Sigmoid colon (tissue), 7 donors: ENCODE data around the gene CCL19. TPM values are rescaled to one million over a fixed set of nuclear protein-coding genes. Genes with fewer than 3 reads are reported as not detected.

Source experiments
- DNase-seq: peaks from one replicate; pipeline ENCODE4 v3.0.0-alpha.2; 2019
- H3K27ac ChIP-seq, 4 donors: fragments of 200-600 bp; sonication (generic); one replicate each; pipeline ENCODE4 v1.5.1; 2016 to 2019; ENCODE audit warnings: mild to moderate bottlenecking in 1 of 4
- H3K27me3 ChIP-seq, 3 donors: fragments of 200-600 bp; sonication (generic); one replicate each; pipeline ENCODE4 v1.5.1; 2019; ENCODE audit warnings: mild to moderate bottlenecking in 1 of 3
- H3K36me3 ChIP-seq, 4 donors: fragments of 200-600 bp; sonication (generic); one replicate each; pipeline ENCODE4 v1.5.1; 2016 to 2019
- H3K4me1 ChIP-seq, 4 donors: fragments of 200-600 bp; sonication (generic); one replicate each; pipeline ENCODE4 v1.5.1; 2017 to 2019
- H3K4me3 ChIP-seq, 4 donors: fragments of 200-600 bp; sonication (generic); one replicate each; pipeline ENCODE4 v1.5.1; 2017 to 2019; ENCODE audit warnings: mild to moderate bottlenecking in 2 of 4, moderate library complexity in 1 of 4
- H3K9me3 ChIP-seq, 4 donors: fragments of 200-600 bp in 3 of 4; sonication (generic) in 3 of 4; one replicate each; pipeline versions ENCODE4 v1.5.1 to v1.6.1; 2013 to 2019
- EP300 ChIP-seq, 4 donors: sonication (generic); formaldehyde crosslinking; IDR thresholded peaks; one replicate each; pipeline ENCODE4 v1.6.1; 2017; ENCODE audit warnings: antibody characterized with exemption in 4 of 4
- POLR2A ChIP-seq, 2 donors: fragments of 450-650 bp; IDR thresholded peaks; one replicate each; pipeline ENCODE4 v1.6.1; 2016; ENCODE audit warnings: antibody characterized with exemption in 2 of 2, mild to moderate bottlenecking in 2 of 2, moderate library complexity in 2 of 2
- POLR2AphosphoS5 ChIP-seq, 4 donors: sonication (generic); formaldehyde crosslinking; IDR thresholded peaks; one replicate each; pipeline ENCODE4 v1.6.1; 2017; ENCODE audit warnings: antibody characterized with exemption in 4 of 4
- whole genome bisulfite sequencing, 2 donors: extraction: QIAGEN DNeasy Blood & Tissue Kit; methylation state at CpG; one replicate each; pipeline ENCODE4 v1.1.7; 2013; 5-methylcytosine and 5-hydroxymethylcytosine counted together
- intact Hi-C: fragments of 100-400 bp; cut with DNase I; formaldehyde crosslinking; loops from one replicate; pipeline ENCODE4 v1.15.1; 2023
- polyA plus RNA-seq, 3 donors: library from polyadenylated mRNA; stranded (reverse); fragments of 200-250 nt; gene quantifications; one replicate each; pipeline ENCODE4 v1.2.3, GENCODE V29; 2013
- total RNA-seq, 4 donors: library from RNA; depleted of rRNA; stranded (reverse); fragments of >200 nt; gene quantifications; one replicate each; pipeline ENCODE4 v1.1.0, GENCODE V29; 2016
- TF ChIP-seq, protein P1 (sequence below), 4 experiments: fragments of 450-650 bp in 3 of 4; fragments of 200-600 bp in 1 of 4; IDR thresholded peaks; one replicate each; pipeline ENCODE4 v1.5.1; 2016 to 2019; ENCODE audit warnings: antibody characterized with exemption in 4 of 4, mild to moderate bottlenecking in 3 of 4, moderate library complexity in 2 of 4
- donor health status: healthy with polysubstance abuse.
- donor health status: Bipolar disorder and iron deficiency.
- donor health status: healthy.

CCL19 gene
- total and polyA plus RNA-seq, 7 donors: 1.8 to 415 (median 3.8) TPM; not detected in 3

DNA sequence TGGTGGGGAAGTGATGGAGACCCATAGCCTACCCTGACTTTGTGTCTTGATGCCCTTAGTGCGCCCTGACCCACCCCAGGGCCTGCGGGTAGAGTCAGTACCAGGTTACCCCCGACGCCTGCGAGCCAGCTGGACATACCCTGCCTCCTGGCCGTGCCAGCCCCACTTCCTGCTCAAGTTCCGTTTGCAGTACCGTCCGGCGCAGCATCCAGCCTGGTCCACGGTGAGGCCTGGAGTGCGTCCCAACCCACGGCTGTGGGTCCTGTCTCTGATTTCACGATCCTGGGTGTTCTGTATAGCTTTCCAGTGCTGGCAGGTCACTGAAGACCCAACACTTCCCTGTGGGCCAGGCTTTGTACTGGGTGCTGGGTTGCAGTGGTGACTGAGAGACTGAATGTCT, 32.6 kb downstream of the CCL19 start:
- no peak for DNase-seq
- intact Hi-C loops: no loop called here
- H3K4me1 ChIP-seq: peaks cover 0 to 31% (median 23%) of the 10 kb centered on the region in 4 donors
- WGBS, 2 donors: 92 to 94% methylated on average over 14 of the region's 14 CpGs
- no peak for TF ChIP-seq POLR2A (IDR thresholded peaks at IDR 0.05)
- no peak for TF ChIP-seq POLR2AphosphoS5 (IDR thresholded peaks at IDR 0.05)
- TF ChIP-seq EP300 (IDR thresholded peaks at IDR 0.05): no peak
- TF ChIP-seq, protein P1, sequence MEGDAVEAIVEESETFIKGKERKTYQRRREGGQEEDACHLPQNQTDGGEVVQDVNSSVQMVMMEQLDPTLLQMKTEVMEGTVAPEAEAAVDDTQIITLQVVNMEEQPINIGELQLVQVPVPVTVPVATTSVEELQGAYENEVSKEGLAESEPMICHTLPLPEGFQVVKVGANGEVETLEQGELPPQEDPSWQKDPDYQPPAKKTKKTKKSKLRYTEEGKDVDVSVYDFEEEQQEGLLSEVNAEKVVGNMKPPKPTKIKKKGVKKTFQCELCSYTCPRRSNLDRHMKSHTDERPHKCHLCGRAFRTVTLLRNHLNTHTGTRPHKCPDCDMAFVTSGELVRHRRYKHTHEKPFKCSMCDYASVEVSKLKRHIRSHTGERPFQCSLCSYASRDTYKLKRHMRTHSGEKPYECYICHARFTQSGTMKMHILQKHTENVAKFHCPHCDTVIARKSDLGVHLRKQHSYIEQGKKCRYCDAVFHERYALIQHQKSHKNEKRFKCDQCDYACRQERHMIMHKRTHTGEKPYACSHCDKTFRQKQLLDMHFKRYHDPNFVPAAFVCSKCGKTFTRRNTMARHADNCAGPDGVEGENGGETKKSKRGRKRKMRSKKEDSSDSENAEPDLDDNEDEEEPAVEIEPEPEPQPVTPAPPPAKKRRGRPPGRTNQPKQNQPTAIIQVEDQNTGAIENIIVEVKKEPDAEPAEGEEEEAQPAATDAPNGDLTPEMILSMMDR (IDR thresholded peaks at IDR 0.05): no peak
- H3K9me3 ChIP-seq: no peaks in the 10 kb centered on the region
- no peak overlapping the region for H3K27ac ChIP-seq
- peaks cover 0 to 50% (median 13%) of the 10 kb centered on the region in 4 donors for H3K36me3 ChIP-seq
- H3K27me3 ChIP-seq: no peaks in the 10 kb centered on the region
- H3K4me3 ChIP-seq: no peak overlapping the region

DNA sequence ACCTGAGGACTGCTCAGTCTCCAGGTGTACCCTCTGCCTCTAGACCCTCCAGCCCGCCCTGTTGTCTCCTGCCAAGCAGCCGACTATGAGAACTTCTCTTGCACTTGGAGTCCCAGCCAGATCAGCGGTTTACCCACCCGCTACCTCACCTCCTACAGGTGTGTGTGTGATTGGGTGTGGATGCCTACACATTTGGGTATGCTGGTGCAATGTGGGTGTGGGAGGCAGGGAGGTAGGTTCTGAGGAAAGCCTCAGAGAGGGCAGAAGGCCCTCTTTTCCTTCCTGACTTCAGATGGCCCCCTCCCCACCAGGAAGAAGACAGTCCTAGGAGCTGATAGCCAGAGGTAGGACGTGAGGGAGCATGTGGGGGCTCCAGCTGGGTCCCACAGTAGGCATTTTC, 34.1 kb downstream of the CCL19 start:
- Histone ChIP-seq H3K27me3 (no peaks in the 10 kb centered on the region), H3K4me3 (no peak overlapping the region), H3K9me3 (no peaks in the 10 kb centered on the region), H3K27ac (no peak overlapping the region), H3K36me3 (peaks cover 0 to 41% (median 13%) of the 10 kb centered on the region in 4 donors), H3K4me1 (peaks cover 0 to 46% (median 37%) of the 10 kb centered on the region in 4 donors)
- DNase-seq: no peak
- 89 to 92% methylated on average over 5 of the region's 5 CpGs for WGBS, 2 donors
- intact Hi-C loops: no loop called here
- no peak for TF ChIP-seq POLR2A (IDR thresholded peaks at IDR 0.05)
- TF ChIP-seq POLR2AphosphoS5 (IDR thresholded peaks at IDR 0.05): no peak
- TF ChIP-seq, protein P1 (IDR thresholded peaks at IDR 0.05): no peak
- no peak for TF ChIP-seq EP300 (IDR thresholded peaks at IDR 0.05)

DNA sequence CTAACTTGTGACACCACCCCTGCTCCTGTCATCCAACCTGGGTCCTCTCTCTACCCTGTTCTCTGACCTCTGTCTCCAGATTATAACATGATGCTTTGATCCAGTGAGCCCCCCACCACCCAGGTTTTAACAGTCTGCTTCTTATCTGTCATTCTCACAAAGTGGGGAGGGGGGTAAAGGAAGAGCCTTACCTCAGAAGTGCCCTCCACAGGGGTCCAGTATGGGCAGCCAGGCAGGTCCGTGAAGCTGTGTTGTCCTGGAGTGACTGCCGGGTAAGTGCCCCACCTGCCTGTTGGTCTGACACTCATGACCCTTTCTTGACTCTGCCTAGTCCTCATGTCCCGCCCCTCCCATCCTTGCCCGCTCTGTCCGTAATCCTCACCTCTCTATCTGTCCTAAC, 35.7 kb downstream of the CCL19 start:
- Histone ChIP-seq H3K36me3 (peaks cover 0 to 30% (median 8%) of the 10 kb centered on the region in 4 donors), H3K9me3 (no peaks in the 10 kb centered on the region), H3K27me3 (no peaks in the 10 kb centered on the region), H3K4me1 (peaks cover 0 to 61% (median 50%) of the 10 kb centered on the region in 4 donors), H3K27ac (peak overlapping the region; percentile 83 to 91 (median 88)), H3K4me3 (peak overlapping the region in 1 of 4 donors; percentile 2)
- intact Hi-C loops: no loop called here
- no peak for DNase-seq
- WGBS, 2 donors: 84 to 87% methylated on average over 5 of the region's 5 CpGs
- TF ChIP-seq POLR2A (IDR thresholded peaks at IDR 0.05): no peak
- TF ChIP-seq, protein P1 (IDR thresholded peaks at IDR 0.05): no peak
- no peak for TF ChIP-seq POLR2AphosphoS5 (IDR thresholded peaks at IDR 0.05)
- TF ChIP-seq EP300 (IDR thresholded peaks at IDR 0.05): no peak

- no peaks in the 10 kb centered on the region for H3K9me3 ChIP-seq
- intact Hi-C loops: loop anchor here (5.0 kb wide), 1 partner anchor 338 kb away; no protein-coding TSS in a partner anchor
- TF ChIP-seq POLR2A (IDR thresholded peaks at IDR 0.05) (no peak), POLR2AphosphoS5 (IDR thresholded peaks at IDR 0.05) (peak; percentile 41 to 82 (median 72)), EP300 (IDR thresholded peaks at IDR 0.05) (peak in 1 of 4 donors; percentile 54)
- peak; percentile 95 for DNase-seq
- peak overlapping the region; percentile 83 to 91 (median 88) for H3K27ac ChIP-seq
- H3K4me1 ChIP-seq: peaks cover 0 to 61% (median 50%) of the 10 kb centered on the region in 4 donors
- H3K36me3 ChIP-seq: peaks cover 3 to 30% (median 9%) of the 10 kb centered on the region in 4 donors
- peak overlapping the region in 2 of 4 donors; percentile 11 to 56 for H3K4me3 ChIP-seq
- 69 to 72% methylated on average over 11 of the region's 11 CpGs for WGBS, 2 donors
- H3K27me3 ChIP-seq: no peaks in the 10 kb centered on the region
Observed at GRCh38 chr9:34654323-34655051, 36.6 kb downstream of the CCL19 start.
